ENCODE data around the gene TPST2.

TPST2 gene

DNA sequence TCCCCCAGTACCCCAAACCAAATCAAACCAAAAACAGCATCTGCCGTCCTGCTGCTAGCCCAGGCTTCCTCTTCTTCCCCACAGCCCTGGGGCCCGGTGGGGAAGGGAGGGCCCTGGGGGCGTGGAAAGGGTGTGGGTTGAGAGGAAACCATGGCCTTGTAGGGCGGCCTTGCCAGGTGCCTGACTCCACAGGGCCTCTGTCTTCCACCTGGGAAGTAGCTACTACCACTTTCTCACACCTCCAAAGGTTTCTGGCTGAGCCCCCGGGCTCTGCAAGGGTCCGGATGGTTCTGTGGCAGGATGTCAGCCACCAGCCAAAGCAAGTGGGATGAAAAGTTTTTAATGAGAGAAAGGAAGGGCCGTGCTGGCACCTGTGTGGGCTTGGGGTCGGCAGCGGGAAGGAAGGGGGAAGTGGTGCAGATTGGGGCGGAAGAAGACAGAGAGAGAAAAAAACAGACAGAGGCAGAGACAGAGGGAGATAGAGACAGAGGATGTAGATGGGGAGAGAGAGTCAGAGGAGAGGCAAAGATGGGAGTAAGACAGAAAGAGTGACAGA, 10.5 kb downstream of the TPST2 start:
- no peak for DNase-seq

- no peak for DNase-seq
Measured at GRCh38 chr22:26577081-26577480, 12.9 kb downstream of the TPST2 start.

DNA sequence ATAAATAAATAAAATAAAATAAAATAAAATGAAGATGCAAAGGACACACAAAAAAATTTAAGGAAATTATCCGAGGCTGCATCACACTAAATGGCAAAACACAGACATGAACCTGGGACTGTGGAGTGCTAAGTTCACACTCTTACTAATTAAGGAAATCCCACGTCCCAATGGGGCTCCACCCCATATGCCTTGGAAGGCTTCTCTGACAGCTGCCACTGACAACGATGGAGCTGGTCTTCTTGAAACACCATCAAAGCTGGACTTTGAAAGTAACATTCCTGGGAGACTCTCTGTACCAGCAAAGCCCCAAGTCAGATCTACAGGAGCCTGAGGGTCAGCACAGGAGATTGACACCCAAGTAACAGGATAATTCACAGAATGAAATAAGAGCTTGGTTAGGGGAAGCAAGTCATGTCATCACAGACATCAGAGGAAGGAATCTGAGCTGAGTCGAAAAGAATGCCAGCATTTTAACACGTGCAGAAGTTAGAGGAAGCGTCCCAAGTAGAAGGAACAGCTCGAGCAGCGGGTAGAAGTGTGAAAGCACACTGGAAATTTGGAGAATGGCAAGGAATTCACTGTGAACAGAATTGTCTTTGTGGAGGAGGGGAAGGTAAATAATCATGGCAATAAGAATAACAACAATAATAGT, 13.8 kb downstream of the TPST2 start:
- no peak for DNase-seq

- no peak for DNase-seq
Measured at GRCh38 chr22:26574001-26574723, 15.8 kb downstream of the TPST2 start.

- no peak for DNase-seq
Measured at GRCh38 chr22:26573026-26573662, 16.8 kb downstream of the TPST2 start.

DNA sequence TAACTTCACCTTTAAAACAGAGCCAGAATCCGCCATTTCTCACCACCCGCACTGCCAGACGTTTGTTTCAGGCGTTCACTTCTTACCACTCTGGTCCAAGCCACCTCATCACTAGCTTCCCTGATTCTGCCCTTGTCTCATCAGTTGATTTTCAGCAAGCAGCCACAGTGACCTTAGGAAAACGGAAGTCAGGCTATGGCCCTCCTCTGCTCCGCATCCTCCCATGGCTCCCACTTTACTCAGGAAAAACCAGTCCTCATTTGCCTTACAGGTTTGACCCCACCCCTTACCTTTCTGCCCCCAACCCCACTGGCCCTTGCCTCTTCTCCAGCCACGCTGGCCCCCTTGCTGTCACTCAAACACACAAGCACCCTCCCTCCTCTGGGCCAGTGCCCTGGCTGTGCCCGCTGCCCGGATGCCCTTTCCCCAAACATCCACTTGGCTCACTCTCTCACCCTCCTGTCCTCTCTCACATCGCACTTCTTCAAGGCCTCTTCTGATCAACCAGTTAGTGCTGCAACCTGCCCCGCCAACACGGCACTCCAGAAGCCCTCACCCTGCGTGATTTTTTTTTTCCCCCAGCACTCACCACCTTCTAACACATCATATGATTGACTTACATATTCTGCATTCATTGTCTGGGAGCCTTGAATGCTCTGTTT, 18.9 kb downstream of the TPST2 start:
- DNase-seq, result no peak

- DNase-seq, result no peak
Measured at GRCh38 chr22:26570115-26570514, 19.8 kb downstream of the TPST2 start.

DNA sequence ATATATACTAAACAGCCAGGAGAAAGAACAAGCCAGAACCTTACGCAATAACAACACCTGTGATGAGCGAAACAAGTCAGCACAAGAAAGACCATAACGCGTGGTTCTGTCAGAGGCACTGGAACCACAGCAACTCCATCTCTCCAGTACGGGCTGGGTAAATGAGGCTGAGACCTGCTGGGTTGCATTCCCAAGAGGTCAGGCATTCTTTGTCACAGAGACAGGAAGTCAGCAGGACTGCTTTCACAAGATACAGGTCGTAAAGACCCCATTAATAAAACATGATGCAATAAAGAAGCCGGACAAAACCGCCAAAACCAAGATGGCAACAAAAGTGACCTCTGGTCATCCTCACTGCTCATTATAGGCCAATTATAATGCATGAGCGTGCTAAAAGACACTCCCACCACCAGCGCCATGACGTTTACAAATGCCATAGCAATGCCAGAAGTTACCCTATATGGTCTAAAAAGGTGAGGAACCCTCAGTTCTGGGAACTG, 21.7 kb downstream of the TPST2 start:
- no peak for DNase-seq

DNA sequence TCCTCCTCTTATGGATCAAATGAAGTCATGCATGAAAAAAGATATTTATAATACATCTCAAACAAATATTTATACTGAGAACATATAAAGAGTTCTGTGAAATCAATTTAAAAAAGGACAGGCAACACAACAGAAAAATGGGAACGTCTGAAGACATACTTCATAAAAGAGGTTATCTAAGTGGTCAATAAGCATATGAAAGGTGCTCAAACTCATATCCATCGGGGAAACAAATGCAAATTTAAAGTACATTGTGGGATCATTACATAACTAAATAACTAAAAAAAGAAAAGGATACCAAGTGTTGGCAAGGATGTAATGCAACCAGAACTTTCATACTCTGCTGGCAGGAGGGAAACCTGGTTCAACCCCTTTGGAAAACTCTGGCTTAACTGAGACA, 22.3 kb downstream of the TPST2 start:
- DNase-seq, result no peak

- no peak for DNase-seq
Measured at GRCh38 chr22:26566994-26567393, 22.9 kb downstream of the TPST2 start.

DNA sequence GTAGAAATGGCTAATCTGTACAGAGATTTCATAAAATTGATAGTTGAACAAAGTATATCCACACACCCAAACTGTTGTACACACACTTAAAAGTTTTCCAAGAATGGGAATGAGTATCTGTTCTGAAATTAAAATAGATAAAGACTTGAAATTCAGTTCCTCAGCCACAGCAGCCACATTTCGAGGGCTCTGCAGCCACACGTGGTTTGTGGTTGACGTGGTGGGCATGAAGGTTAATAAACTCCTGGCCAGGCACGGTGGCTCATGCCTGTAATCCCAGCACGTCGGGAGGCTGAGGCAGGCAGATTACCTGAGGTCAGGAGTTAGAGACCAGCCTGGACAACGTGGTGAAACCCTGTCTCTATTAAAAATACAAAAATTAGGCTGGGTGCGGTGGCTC, 24.0 kb downstream of the TPST2 start:
- DNase-seq, result no peak

GRCh38 chr22:26565181-26565580, 24.8 kb downstream of the TPST2 start:
- no peak for DNase-seq

DNA sequence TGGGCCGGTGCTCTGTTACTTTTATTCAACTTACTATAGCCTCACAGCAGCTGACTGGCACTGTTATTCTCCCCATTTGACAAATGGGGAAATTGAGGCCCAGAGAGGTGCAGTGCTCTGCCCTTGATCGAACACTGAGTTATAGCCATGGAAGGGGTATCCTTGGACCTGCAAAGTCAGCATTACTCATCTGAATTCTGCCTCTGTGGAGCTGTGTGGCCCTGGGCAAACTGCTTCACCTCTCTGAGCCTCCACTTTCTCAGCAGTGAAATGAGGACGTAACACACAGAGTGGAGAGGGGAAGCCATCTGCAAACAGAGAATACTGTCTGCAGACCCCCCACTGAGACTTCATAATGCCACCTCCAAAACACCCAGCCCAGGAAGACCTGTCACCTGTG, 25.3 kb downstream of the TPST2 start:
- DNase-seq, result no peak

GRCh38 chr22:26564181-26564580, 25.8 kb downstream of the TPST2 start:
- no peak for DNase-seq

DNA sequence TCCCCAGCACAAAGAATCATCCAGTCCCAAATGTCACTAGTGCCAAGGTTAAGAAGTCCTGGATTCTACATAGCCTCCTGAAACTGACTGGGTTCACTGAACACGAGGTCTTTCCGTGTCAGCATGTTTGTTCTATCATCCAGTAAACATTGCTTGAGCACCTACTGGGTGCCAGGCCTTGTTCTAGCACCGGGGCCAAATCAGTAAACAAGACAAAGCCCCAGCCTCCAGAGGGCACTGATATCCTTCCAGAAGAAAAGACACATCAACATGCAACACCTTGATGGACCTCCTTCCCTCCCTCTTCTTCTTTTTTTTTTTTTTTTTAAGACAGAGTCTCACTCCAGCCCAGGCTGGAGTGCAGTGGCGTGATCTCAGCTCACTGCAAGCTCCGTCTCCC, 26.9 kb downstream of the TPST2 start:
- DNase-seq, result no peak

GRCh38 chr22:26561756-26562417, 28.0 kb downstream of the TPST2 start:
- no peak for DNase-seq

DNA sequence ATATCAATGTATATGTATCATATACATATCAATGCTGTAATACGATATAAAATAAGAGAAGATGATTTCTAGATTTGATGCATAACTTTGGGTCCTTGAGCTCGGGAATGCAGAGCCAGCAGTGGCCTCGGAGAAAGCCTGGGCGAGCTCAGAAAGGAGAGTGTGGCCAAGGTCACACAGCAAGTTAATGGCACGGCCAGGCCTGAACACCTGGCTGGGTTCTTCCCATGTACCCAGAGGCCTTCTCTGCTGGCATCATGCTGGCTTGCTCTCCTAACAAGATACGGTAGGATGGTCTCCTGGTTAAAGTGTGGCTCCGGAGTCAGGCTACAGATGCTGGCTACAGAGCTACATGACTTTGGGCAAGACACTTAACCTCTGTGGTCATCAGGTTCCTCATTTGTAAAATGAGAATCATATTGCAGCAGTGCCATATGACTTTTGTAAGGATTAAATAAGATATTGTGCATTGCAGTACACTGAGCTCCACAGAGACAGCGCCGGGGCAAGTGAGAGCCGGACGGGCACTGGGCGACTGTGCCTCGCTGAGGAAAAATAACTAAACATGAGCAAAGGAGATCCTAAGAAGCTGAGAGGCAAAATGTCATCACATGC, 29.9 kb downstream of the TPST2 start:
- no peak for DNase-seq

- DNase-seq, result no peak
Measured at GRCh38 chr22:26558248-26558895, 31.6 kb downstream of the TPST2 start.

DNA sequence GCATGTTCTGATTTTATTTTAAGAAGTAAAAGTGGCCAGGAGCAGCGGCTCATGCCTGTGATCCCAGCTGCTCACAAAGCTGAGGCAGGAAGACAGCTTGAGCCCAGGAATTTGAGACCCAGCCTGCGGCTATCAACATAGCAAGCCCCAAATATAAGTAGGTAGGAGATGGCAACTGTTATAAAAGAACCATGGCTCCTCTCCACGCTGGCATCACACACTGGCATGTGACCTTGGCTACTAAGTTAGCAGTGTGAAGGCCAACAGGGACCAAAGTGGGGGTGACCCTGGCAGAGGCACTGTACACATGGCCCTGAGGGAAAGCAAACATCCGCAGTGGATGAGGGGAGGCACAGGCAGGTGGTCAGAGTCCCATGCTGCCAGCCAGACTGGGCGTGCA, 33.0 kb downstream of the TPST2 start:
- no peak for DNase-seq

DNA sequence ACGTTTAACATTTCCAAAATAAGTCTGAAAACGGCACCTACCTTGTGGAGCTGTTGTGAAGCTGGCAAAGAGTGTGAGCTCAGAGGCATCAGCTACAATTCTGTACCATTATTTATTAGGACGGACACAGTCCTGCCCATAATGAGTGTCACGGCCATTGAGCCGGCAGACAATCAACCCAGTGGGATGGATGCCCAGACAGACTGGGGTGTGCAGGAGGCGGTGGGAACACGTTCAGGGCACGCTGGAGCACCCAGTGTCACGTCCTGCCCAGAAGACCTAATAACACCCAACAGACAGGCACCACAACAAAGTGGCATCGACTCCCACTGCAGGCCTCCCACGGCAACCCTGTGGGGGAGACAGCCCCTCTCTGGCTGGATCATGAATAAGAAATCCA, 34.5 kb downstream of the TPST2 start:
- DNase-seq, result no peak

DNA sequence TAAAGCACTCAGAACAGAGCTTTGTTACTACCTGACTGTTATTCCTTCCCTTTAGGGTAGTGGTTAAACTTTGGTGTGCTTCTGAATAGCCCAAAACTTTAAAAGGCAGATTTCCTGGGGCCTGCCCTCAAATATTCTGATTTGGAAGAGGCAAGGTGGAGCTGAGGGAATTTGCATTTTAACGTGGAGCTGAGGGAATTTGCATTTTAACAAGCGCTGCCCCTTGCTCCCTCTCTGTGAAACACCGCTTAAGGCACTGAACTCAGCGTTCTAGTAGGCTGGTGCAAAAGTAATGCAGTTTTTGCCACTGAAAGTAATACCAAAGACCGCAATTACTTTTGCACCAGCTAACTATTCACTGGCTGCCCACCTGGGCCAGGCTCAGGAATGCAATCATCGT, 35.0 kb downstream of the TPST2 start:
- DNase-seq, result no peak

All from NCI-H2029 treated with DMSO at 0.1 percent for 48 hours (cell line).